HG03135 (cell line): ENCODE measurements around the gene LCLAT1.

Experiments
- ATAC-seq: cut with Tn5 transposase; IDR thresholded peaks from one replicate; pipeline ENCODE4 v1.9.1; 2021; ENCODE audit warnings: mild to moderate bottlenecking, moderate library complexity; ENCODE audit not compliant: unreplicated experiment

LCLAT1 gene

GRCh38 chr2:30686669-30687068 is 239.6 kb downstream of the LCLAT1 start:
- ATAC-seq: no peak

DNA sequence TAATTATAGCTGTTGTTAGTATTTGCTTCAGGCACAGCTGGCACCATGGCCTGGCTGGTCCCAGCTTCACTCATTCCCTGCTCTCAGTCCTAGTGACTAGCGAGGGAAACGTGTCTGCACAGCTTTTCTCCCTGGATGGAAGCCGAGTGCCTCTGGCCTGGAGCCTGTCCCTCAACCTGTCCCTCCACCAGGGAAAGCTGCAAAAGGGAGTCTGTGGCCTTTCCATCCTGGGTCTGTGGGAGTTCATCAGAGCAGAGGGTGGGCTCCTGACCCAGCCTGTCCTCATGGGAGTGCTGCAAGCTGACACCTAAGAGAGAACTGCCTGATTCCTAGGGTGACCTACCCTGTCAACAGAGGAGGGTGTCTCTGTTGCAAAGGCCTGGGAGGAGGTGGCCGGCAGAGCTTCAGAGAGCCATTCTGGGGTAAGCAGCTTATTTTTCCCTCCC is 241.9 kb downstream of the LCLAT1 start:
- no peak for ATAC-seq

- no peak for ATAC-seq
Observed at GRCh38 chr2:30689496-30690125, 242.6 kb downstream of the LCLAT1 start.

DNA sequence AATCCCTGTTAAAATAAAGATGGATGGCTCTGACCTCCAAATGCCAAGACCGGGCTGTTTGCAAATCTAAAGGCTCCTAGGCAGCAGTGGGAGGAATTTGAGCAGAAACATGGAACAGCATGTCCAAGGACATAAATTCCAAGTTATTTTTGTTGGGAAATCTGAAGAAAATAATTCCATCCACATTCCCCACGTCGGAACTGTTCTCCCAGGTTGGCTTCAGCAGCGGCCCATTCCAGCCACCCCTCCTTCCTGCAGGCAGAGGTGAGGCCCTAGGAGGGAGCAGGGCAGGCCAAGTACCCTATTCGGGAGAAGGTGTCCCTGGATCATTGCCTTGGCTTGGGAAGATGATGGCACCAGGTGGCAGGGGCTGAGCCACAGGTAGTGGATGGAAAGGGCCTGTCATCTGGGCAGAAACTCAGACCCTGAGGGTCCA is 243.1 kb downstream of the LCLAT1 start:
- ATAC-seq: no peak

DNA sequence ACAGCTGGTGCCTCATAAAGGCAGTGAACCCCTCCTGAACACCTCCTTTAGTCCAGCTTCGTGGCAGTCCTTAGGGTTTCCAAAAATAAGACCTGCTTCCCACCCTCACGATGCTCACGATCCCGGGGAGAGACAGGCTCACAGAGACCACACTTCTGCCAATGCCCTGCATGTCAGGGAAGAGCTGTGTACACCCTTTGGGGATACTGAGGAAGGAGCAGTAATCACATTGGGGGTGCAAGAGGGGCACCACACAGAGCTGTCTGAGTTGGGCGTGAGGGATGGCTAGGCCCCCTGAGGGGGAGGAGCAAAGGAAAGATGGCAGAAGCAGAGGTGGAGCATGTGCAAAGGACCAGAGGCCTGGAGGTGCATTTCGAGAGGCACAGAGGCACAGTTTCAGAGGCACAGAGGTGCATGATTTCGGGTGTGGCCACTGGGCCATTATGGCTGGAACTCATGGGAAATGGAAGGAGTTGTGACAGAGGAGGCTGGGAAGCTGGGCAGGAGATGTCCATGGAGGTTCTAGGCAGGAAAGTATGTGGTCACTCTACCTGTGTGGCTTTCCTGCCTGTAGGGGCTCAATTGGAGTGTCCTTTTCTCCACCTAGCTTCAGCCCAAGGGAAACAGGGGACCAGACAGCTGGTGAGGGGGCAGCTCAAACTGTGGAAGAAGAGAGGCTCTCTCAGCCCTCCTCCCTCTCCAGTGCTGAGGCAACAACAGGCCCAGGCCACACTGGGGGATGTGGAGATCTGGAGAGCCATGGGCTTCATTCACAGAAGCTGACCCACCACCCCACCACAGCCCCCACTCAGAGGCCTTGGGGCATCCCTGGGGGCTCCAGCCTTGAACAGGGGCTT is 244.3 kb downstream of the LCLAT1 start:
- no peak for ATAC-seq

DNA sequence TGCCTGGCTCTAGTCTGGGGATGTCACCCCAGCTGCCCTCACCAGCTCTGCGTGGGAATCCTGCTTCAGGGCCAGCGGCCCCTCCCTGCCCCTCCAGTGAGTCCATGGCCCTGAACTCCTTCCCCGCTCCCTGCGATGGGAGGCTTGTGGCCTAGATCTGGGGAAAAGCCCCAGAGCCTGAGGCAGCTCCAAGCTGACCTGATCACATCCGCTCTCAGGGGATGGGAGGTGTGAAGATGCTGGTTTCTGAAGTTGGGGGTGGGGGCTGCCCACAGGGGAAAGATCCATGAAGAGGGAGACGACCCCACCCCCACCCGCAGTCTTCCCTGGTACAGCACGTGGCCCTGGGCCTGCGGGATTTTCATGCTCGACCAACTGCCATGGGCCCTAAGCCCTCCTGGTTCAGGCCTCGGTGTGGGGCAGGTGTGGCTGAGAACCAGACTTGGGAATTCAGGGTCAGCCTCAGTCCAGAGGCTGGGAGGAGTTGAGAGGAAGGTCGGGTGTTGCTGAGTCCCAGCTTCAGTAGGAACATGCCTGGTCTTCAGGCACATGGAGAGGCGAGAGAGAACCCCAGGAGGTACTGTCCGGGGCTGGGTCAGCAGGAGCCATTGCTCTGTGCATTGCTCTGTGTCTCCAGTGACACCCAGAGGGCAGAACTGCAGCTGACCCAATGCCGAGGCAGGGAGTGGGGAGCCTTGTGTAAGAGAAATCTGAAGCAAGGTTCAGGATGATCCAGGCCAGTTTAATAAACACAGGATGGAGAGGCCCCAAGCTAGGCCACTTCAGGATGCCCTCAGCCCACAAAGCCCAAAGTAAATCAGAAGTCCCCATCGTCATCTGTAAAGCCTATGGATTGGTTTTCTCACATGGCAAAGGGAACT is 245.1 kb downstream of the LCLAT1 start:
- no peak for ATAC-seq

DNA sequence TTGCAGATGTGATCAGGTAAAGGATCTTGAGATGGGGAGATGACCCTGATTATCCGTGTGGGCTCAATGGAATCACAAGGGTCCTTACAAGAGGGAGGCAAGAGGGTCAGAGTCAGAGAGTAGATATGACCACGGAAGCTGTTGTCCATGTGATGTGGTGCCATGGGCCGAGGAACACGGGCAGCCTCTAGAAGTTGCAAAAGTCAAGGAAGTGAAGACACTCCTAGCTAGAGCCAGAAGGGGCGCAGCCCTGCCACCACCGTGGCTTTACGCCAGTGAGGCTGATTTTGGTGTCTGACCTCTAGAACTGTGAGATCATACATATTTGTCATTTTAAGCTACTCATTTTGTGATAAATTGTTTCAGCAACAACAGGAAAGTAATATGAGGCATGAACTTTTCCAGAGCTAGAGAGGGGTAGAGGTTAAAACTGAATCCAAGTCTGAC is 245.8 kb downstream of the LCLAT1 start:
- no peak for ATAC-seq
